ENCODE results near the gene MCAM.

Gene MCAM

DNA sequence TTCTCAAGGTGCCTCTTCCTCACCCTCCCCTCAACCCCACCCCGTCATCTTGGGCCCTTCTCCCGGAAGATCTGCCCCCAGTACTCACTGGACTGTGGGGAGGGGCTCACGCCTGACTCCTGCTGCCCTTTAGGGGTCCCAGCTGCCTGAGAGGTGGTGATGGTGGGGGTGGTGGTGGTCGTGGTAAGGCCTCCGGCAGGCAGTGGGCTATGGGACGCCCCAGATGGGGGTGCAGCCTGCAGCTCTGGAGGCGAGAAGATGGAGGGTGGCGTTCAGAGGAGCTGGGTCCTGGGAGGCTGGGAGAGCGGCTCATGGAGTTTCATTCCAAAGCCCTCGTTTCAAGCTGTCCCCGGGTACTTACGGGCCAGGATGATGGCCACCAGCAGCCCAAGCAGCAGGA lies 28.8 kb upstream of the MCAM start:
- no peak for DNase-seq

DNA sequence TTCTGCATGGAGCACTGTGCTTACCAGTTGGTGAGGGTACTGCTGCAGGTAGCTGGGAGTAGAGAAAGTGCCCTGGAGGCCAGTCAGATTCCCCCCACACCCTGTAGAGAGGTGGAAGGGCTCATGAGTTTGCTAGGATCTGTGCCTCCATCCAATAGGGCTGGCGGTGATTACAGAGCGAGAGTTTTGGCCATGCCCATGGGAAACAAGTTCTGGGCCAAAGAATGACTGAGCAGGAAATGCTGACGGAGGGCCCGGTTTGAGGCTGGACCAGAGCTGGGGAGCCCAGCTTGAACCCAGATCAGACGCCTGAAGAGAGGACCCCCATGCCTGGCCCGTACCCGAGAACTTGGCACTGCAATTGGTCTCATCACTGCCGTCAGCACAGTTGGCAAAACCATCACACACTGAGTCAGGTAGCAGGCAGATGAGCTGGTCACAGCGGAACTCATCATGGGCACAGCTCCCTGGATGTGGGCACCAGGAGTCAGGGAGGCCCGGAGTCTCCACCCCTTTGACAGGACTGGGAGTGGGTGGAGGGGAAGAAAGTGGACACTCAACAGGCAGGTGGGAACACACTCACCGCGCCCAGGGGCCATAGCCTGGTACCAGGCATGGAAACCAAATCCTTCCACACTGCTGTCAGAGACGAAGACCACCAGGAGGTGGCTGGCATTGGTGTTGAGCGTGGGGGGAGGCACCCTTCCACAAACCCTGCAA lies 27.5 kb upstream of the MCAM start:
- DNase-seq, result no peak

GRCh38 chr11:119343726-119344125 lies 26.8 kb upstream of the MCAM start:
- no peak for DNase-seq

DNA sequence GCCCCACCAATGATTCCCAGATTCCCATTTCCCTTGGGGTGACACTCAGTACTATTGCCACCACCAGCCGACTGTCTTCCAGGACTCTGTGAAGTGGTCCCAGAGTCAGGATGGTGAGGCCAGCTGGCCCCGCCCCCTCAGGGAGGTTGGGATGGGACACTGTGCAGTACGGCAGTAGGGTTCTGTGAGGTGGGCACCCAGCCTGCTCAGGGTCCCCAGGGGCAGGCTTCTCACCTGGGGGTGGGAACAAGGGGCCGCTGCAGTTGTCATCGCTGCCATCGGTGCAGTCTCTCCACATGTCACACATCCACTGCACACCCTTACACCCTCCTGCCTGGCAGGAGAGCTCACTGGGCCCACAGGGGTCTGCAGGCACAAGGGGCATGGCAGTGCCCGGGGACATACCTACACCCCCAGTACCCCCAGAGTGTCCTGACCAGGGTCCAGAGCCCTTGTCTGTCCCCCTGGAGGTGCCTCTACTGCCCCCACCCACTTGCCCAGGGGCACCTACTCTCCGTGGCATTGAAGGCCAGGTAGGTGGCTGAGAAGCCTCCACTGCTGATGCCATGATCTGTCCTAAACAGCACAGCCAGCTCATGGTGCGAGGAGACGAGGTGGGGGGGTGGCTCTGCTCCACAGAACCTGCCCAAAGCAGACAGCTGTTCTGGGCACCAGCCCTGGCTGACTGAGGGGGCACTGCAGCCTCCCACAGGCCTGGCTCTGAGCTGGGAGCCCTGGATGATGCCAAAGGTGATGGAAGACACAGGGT lies 25.6 kb upstream of the MCAM start:
- DNase-seq, result no peak

DNA sequence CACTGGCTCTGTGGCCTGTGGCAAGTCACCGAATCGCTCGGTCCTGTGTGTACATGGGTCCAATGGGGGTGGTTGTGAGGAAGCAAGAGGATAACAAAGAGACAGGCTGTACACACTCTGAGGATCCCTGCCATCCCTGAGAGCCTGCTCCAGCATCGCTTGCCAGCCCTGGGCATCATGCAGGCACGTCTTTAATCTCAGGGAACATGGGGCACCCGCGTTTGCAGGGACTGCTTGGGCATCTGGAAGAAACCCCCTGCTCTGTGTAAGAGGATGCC lies 25.0 kb upstream of the MCAM start:
- DNase-seq, result no peak

- DNase-seq, result no peak
Observed at GRCh38 chr11:119341222-119342022, 24.5 kb upstream of the MCAM start.

GRCh38 chr11:119340335-119341221 lies 23.6 kb upstream of the MCAM start, which contains the start of gene C1QTNF5:
Gene C1QTNF5, minus strand, starts transcription at chr11:119340883. Its CDS starts 486 bp downstream, at chr11:119340397.
- DNase-seq, result no peak

GRCh38 chr11:119339589-119340334 lies 22.8 kb upstream of the MCAM start:
- peak; percentile 63 for DNase-seq

DNA sequence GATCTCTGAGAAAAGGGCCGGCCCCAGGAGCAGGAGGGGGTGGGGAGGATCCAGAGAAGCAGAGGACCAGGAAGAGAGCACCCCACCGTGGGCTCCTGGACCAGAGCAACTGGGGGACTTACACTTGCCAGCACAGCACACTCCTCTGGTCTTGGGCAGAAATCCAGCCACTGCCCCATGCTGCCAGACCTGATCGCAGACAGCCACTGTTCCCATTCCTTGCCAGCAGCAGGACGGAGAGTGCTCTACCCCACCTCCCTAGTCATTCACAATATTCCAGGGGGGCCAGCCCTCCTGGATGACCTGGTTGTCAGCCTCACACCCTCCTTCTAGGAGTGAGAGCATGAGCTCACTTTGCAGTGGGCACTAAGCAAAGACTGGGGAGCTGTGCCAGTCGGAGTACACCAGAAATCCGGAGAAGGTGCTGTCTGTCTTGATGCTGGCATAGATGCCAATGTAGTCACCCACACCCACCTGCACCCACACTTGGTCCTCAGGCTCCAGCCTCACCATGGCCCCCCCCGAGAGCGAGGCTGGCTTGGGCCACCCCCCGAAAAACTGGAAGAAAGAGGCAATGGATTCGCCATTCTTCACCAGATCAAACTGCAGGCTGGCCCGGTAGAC lies 22.1 kb upstream of the MCAM start:
- no peak for DNase-seq

DNA sequence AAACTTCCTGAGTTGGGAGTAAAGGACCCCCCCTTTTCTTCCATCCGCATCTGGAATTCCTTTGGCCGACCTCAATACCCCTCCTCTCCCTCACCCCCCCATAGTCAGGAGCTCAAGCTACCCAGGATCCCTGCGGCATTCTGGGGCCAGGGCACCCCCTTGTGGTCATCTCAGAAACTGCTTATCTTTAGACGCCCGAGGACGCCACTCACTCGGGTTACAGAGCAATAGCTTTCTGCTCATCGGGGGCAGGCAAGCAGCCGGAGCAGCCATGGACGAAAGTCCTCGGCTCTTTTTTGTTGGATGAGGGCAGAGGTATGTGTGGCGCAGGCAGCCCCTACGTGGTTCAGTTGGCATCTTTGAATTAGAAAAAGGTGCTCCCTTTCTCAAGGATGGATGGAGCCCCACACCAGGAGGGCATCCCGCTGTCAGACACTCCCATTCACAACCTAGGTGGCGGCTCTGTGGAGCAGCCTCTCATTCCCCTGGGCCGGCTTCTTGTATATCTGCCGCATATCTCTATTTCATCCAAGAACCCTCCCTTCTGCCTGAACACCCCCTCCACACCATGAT lies 21.5 kb upstream of the MCAM start:
- peak; percentile 77 for DNase-seq

DNA sequence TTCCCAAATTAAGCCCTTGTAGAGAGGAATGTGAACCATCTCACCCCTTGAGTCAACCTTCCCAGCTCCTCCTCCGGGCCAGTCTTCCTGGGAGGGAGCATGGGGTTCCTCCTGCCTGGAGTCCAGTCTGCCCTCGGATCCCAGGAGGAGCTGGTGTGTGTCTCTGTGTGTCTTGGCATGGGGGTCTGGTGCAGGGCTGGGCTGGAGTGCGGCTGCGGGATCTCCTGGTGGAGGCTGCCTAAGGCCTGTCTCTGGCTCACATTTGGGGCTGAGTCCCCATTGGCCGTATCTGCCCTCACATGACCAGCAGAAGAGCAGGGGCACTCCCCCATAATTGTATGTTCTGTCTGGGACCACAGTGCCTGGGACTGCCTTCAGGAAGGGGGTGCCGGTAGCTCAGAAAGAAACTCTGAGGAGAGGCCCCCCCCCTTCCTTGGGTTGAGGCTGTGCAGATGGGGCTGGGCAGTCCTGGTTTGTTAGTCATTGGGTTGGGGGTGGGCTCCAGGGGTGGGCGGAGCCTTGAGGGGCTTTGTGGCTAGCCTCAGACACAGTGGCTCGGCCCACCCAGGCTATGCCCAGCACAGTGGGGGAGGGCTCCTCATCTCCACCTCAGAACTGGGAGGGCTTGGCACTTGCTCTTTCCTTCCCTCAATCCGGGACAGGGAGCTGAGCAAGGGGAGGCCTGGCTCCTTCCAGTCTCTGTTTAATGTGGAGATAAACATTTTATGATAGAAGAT lies 20.8 kb upstream of the MCAM start:
- DNase-seq, result no peak

DNA sequence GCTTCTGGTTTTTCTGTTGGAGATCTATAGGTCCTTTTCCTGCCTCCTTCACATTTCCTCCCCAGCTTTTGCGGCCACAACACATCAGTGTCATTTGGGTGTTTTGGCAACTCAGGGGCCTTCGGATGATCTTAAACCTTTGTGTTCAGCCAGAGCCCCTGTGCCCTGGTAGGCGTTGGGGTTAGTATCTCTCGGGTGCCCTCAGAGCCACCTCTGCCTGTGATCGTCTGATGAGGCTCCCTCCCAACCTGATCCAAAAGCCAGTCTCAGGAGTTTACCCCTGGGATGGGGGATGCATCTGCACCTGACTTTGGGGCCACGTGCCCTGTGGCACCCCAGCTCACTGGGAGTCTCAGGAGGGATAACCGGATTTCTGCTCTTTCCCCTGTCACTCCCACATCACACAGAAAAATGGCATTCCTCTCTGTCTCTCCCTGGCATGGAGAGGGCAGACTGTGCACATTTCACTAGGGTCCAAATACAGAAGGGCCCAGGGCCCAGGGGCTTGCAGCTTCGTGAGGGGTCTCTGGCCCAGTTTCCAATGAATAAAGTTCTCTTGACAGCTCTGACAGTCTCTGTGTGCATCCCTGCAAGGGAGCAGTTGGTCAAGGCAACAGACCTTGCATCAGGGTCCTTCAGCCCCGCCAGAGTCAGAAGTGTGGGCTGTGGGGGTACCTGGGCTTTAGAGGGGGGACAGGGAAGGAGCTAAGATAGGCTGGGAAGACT lies 20.0 kb upstream of the MCAM start:
- no peak for DNase-seq

DNA sequence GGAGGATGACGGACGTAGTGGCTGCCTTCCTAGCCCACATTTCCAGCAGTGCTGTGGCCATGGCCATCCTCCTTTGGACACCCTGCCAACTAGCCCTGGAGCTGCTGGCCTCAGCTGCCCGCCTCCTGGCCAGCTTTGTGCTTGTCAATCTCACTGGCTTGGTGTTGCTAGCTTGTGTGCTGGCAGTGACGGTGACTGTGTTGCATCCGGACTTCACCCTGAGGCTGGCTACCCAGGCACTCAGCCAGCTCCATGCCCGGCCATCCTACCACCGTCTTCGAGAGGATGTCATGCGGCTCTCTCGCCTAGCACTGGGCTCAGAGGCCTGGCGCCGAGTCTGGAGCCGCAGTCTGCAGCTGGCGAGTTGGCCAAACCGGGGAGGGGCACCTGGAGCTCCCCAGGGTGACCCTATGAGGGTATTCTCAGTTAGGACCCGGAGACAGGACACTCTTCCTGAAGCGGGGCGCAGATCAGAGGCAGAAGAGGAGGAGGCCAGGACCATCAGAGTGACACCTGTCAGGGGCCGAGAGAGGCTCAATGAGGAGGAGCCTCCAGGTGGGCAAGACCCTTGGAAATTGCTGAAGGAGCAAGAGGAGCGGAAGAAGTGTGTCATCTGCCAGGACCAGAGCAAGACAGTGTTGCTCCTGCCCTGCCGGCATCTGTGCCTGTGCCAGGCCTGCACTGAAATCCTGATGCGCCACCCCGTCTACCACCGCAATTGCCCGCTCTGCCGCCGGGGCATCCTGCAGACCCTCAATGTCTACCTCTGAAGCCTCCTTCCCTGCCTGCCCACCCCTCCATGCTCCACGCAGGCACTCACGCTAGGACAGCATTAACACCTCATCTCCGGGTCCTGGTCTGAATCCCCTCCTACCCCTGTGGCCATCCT lies 19.0 kb upstream of the MCAM start:
- no peak for DNase-seq

- no peak for DNase-seq
Observed at GRCh38 chr11:119335091-119335654, 18.2 kb upstream of the MCAM start.

GRCh38 chr11:119334174-119334930 lies 17.4 kb upstream of the MCAM start, which contains the start of gene RNF26:
Gene RNF26, plus strand, starts transcription at chr11:119334527. Its CDS starts 596 bp downstream, at chr11:119335123.
- DNase-seq, result peak; percentile 95

- DNase-seq, result no peak
Observed at GRCh38 chr11:119332111-119332765, 15.3 kb upstream of the MCAM start.

DNA sequence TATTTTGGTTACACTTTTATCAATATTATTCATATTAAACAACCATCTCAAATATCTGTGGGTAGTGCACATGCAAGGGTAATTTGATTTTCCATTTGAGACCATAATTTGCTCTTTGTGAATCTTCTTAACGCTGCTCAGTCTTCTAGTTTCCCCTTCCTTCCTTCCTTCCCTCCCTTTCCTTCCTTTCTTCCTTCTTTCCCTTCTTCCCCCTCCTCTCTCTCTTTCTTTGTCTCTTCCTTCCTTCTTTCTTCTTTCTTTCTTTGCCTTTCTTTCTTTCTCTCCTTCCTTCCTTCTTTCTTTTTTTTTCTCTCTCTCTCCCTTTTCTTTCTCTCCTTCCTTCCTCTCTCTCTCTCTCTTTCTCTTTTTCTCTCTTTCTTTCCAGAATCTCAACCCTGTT lies 13.3 kb upstream of the MCAM start:
- no peak for DNase-seq

Measured in stimulated activated CD4-positive, alpha-beta T cell treated with anti-CD3 and anti-CD28 coated beads, Interleukin-15, amount 100 ng/mL, for 24 hours (primary cell).